HEK293 (cell line): ENCODE results near the gene PAX2.

Experiments
- CTCF ChIA-PET: fragments of 350-600 bp; formaldehyde crosslinking; extraction: SDS; loops from one replicate; lab custom pipeline; 2021; ENCODE audit warnings: antibody characterized with exemption; lab: Yijun Ruan, JAX
- POLR2A ChIA-PET: fragments of 300-600 bp; formaldehyde crosslinking; extraction: SDS; loops from one replicate; lab custom pipeline; 2020; ENCODE audit warnings: antibody characterized with exemption, inconsistent platforms; lab: Yijun Ruan, JAX
- H3K27ac ChIP-seq: fragments of 200-500 bp; sonication (Bioruptor generic); 2 replicates; pipeline ENCODE4 v1.5.1; 2014; ENCODE audit warnings: low read depth, low read length, control low read depth, inconsistent platforms; ENCODE audit errors: extremely low read depth
- H3K36me3 ChIP-seq, 2 experiments: fragments of 200-500 bp in 1 of 2; sonication (Bioruptor generic) in 1 of 2; 1 replicate in 1 of 2; 2 replicates in 1 of 2; pipeline ENCODE4 v1.5.1; 2014 to 2017; ENCODE audit warnings: inconsistent platforms in 2 of 2, low read length in 2 of 2; ENCODE audit not compliant: control insufficient read depth in 2 of 2, insufficient read depth in 1 of 2
- H3K4me1 ChIP-seq: fragments of 200-500 bp; sonication (Bioruptor generic); 2 replicates; pipeline ENCODE4 v1.5.1; 2014; ENCODE audit warnings: mild to moderate bottlenecking, low read length, inconsistent platforms; ENCODE audit not compliant: control insufficient read depth, insufficient read depth
- H3K4me3 ChIP-seq: 2 replicates; pipeline ENCODE4 v1.5.1; 2011; ENCODE audit warnings: low read depth, mild to moderate bottlenecking, control low read depth, low read length, moderate library complexity
- H3K9me3 ChIP-seq: fragments of 200-500 bp; sonication (Bioruptor generic); 2 replicates; pipeline ENCODE4 v1.5.1; 2014; ENCODE audit warnings: low read depth, low read length, inconsistent platforms; ENCODE audit not compliant: control insufficient read depth, insufficient read depth
- EGR2 ChIP-seq: fragments of 450-650 bp; formaldehyde crosslinking; IDR thresholded peaks from 2 replicates; pipeline ENCODE4 v1.5.1; 2016; ENCODE audit warnings: low read depth, missing biosample characterization, missing genetic modification characterization
- KLF16 ChIP-seq: fragments of 450-650 bp; formaldehyde crosslinking; IDR thresholded peaks from 2 replicates; pipeline ENCODE4 v1.5.1; 2017; ENCODE audit warnings: missing biosample characterization, missing genetic modification characterization
- PATZ1 ChIP-seq: fragments of 450-650 bp; formaldehyde crosslinking; IDR thresholded peaks from 2 replicates; pipeline ENCODE4 v1.5.1; 2016; ENCODE audit warnings: missing biosample characterization, missing genetic modification characterization
- REST ChIP-seq: fragments of 450-650 bp; formaldehyde crosslinking; IDR thresholded peaks from 2 replicates; pipeline ENCODE4 v1.5.1; 2016; ENCODE audit warnings: missing biosample characterization, missing genetic modification characterization
- TRIM28 ChIP-seq: IDR thresholded peaks from 2 replicates; pipeline ENCODE4 v1.6.1; 2011; ENCODE audit warnings: low read length, control low read depth, borderline replicate concordance
- YY2 ChIP-seq: fragments of 450-650 bp; formaldehyde crosslinking; IDR thresholded peaks from 2 replicates; pipeline ENCODE4 v1.5.1; 2016; ENCODE audit warnings: missing biosample characterization, missing genetic modification characterization
- ZFP3 ChIP-seq: fragments of 450-650 bp; formaldehyde crosslinking; IDR thresholded peaks from 2 replicates; pipeline ENCODE4 v1.5.1; 2016; ENCODE audit warnings: low read depth, missing biosample characterization, missing genetic modification characterization
- ZNF211 ChIP-seq: fragments of 450-650 bp; formaldehyde crosslinking; IDR thresholded peaks from 2 replicates; pipeline ENCODE4 v1.5.1; 2016; ENCODE audit warnings: low read depth, missing biosample characterization, missing genetic modification characterization
- ZNF280C ChIP-seq: fragments of 450-650 bp; formaldehyde crosslinking; IDR thresholded peaks from 2 replicates; pipeline ENCODE4 v1.5.1; 2016; ENCODE audit warnings: missing biosample characterization, missing genetic modification characterization
- ZNF311 ChIP-seq: fragments of 450-650 bp; formaldehyde crosslinking; IDR thresholded peaks from 2 replicates; pipeline ENCODE4 v1.5.1; 2017; ENCODE audit warnings: missing biosample characterization, missing genetic modification characterization, borderline replicate concordance
- ZNF366 ChIP-seq: fragments of 450-650 bp; formaldehyde crosslinking; conservative IDR thresholded peaks from 2 replicates; pipeline ENCODE4 v1.5.1; 2016; ENCODE audit warnings: missing biosample characterization, missing genetic modification characterization
- ZNF558 ChIP-seq: fragments of 450-650 bp; formaldehyde crosslinking; IDR thresholded peaks from 2 replicates; pipeline ENCODE4 v1.5.1; 2016; ENCODE audit warnings: missing biosample characterization, missing genetic modification characterization
- ZNF585B ChIP-seq: fragments of 450-650 bp; formaldehyde crosslinking; IDR thresholded peaks from 2 replicates; pipeline ENCODE4 v1.5.1; 2016; ENCODE audit warnings: missing biosample characterization, missing genetic modification characterization
- ZNF670 ChIP-seq: fragments of 450-650 bp; formaldehyde crosslinking; IDR thresholded peaks from 2 replicates; pipeline ENCODE4 v1.5.1; 2016; ENCODE audit warnings: missing biosample characterization, missing genetic modification characterization, low read depth
- ZNF843 ChIP-seq: fragments of 450-650 bp; formaldehyde crosslinking; IDR thresholded peaks from 2 replicates; pipeline ENCODE4 v1.5.1; 2016; ENCODE audit warnings: missing biosample characterization, missing genetic modification characterization
- TF ChIP-seq, protein P1 (sequence below): fragments of 450-650 bp; formaldehyde crosslinking; IDR thresholded peaks from 2 replicates; pipeline ENCODE4 v1.5.1; 2016; ENCODE audit warnings: missing biosample characterization, missing genetic modification characterization
- TF ChIP-seq, protein P2 (sequence below): fragments of 450-650 bp; formaldehyde crosslinking; IDR thresholded peaks from 2 replicates; pipeline ENCODE4 v1.5.0; 2017; ENCODE audit warnings: missing biosample characterization, missing genetic modification characterization, borderline replicate concordance

PAX2 gene

GRCh38 chr10:100876585-100877460, 131.4 kb downstream of the PAX2 start (continued):
- no peak for TF ChIP-seq ZNF280C (tag by site-specific recombination)
- TF ChIP-seq ZNF311 (tag by site-specific recombination): no peak
- no peak for TF ChIP-seq ZNF366 (tag by site-specific recombination)
- no peak for TF ChIP-seq TRIM28
- no peak for TF ChIP-seq ZNF843
- TF ChIP-seq YY2: no peak
- no peak for TF ChIP-seq ZFP3 (tag by site-specific recombination)
- TF ChIP-seq EGR2 (tag by site-specific recombination): no peak

DNA sequence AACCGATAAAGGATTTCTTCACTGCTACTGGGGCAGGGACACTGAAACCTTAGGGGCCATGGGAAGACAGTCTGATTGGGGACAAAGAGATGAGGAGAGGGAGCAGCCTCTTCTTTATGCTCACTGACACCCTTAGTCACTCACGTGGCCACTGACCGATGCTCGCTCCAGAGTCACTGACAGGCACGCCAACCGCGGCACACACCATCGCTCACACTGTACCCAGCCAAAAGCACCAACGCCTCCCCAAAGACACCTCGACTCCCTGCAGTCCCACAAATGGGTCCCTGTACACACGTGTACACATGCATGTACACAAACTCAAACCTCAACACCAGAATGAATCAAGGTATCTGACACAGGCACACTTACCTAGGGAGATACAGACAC, 132.1 kb downstream of the PAX2 start:
- POLR2A ChIA-PET: interaction anchor here (1.8 kb wide), 1 partner anchor 342 kb away, joined by 10 read pairs; the partner anchor contains the start of gene HIF1AN
- TF ChIP-seq ZNF558 (tag by site-specific recombination) (no peak), ZNF670 (tag by site-specific recombination) (no peak), ZNF585B (no peak), KLF16 (tag by site-specific recombination) (no peak)
- TF ChIP-seq, protein P1, sequence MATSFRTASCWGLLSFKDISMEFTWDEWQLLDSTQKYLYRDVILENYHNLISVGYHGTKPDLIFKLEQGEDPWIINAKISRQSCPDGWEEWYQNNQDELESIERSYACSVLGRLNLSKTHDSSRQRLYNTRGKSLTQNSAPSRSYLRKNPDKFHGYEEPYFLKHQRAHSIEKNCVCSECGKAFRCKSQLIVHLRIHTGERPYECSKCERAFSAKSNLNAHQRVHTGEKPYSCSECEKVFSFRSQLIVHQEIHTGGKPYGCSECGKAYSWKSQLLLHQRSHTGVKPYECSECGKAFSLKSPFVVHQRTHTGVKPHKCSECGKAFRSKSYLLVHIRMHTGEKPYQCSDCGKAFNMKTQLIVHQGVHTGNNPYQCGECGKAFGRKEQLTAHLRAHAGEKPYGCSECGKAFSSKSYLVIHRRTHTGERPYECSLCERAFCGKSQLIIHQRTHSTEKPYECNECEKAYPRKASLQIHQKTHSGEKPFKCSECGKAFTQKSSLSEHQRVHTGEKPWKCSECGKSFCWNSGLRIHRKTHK (tag by site-specific recombination): no peak
- TF ChIP-seq, protein P2, sequence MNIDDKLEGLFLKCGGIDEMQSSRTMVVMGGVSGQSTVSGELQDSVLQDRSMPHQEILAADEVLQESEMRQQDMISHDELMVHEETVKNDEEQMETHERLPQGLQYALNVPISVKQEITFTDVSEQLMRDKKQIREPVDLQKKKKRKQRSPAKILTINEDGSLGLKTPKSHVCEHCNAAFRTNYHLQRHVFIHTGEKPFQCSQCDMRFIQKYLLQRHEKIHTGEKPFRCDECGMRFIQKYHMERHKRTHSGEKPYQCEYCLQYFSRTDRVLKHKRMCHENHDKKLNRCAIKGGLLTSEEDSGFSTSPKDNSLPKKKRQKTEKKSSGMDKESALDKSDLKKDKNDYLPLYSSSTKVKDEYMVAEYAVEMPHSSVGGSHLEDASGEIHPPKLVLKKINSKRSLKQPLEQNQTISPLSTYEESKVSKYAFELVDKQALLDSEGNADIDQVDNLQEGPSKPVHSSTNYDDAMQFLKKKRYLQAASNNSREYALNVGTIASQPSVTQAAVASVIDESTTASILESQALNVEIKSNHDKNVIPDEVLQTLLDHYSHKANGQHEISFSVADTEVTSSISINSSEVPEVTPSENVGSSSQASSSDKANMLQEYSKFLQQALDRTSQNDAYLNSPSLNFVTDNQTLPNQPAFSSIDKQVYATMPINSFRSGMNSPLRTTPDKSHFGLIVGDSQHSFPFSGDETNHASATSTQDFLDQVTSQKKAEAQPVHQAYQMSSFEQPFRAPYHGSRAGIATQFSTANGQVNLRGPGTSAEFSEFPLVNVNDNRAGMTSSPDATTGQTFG: no peak

DNA sequence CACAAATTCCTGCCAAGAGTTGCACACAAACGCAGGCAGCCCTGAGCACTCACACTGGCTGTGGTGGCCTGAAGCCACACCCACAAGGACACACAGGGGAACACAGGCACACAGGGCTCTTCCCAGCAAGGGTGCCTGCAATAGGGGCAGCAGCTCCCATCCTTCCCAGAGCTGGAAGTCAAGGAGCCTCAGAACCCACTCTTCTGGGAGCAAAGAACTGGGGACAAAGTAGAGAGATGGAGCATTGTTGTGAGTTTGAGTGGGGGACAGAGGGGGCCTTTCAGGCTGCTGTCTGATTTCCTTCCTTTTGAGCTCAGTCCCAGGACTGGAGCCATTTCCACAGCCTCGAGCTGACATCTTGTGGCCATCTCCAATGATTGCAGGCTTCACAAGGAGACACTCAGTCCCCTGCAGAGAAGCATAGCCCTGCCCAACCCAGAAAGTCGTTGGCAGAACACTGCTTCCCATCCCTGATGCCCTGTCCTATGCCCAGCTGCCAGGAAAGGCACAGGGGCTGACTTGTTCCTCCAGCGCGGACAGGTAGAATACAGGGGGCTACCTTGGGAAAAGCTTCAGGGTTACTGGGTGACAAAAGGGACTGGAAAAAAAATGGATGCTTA, 133.0 kb downstream of the PAX2 start:
- CTCF ChIA-PET: interaction anchor here (0.5 to 9.9 kb wide), 62 partner anchors 8 to 1033 kb away, joined by 3 to 197 read pairs (median 4); partner anchors contain the start of genes PAX2 and SLF2
- no peaks in the 10 kb centered on the region for H3K4me1 ChIP-seq
- H3K36me3 ChIP-seq: no peaks in the 10 kb centered on the region
- peak; percentile 87 for TF ChIP-seq PATZ1 (tag by site-specific recombination)
- no peak for TF ChIP-seq ZNF211 (tag by site-specific recombination)
- TF ChIP-seq REST (tag by site-specific recombination): no peak

More for the DNA sequence above, 132.1 kb downstream of the PAX2 start:
- CTCF ChIA-PET: interaction anchor here (0.6 to 9.9 kb wide), 17 partner anchors 9 to 566 kb away, joined by 3 to 197 read pairs (median 5); partner anchors contain the start of gene PAX2
- Histone ChIP-seq H3K4me3 (no peak overlapping the region), H3K27ac (no peak overlapping the region), H3K36me3 (no peaks in the 10 kb centered on the region), H3K4me1 (no peaks in the 10 kb centered on the region), H3K9me3 (no peaks in the 10 kb centered on the region)

More for the DNA sequence above, 133.0 kb downstream of the PAX2 start:
- no peak overlapping the region for H3K27ac ChIP-seq
- no peaks in the 10 kb centered on the region for H3K9me3 ChIP-seq
- H3K4me3 ChIP-seq: no peak overlapping the region
- POLR2A ChIA-PET: interaction anchor here (0.6 to 1.8 kb wide), 5 partner anchors 134 to 342 kb away, joined by 3 to 10 read pairs (median 3); partner anchors contain the start of gene HIF1AN
